ENCODE measurements around the gene TET2.

TET2 gene

GRCh38 chr4:105140684-105141490 is 5.8 kb upstream of the TET2 start:
- DNase-seq (ENCODE audit: low read depth), result peak; percentile 43

- DNase-seq (ENCODE audit: low read depth), result no peak
Observed at GRCh38 chr4:105145156-105145902, 1.3 kb upstream of the TET2 start.

- no peak for DNase-seq (ENCODE audit: low read depth)
Observed at GRCh38 chr4:105145903-105146275, 787 bp upstream of the TET2 start.

- no peak for DNase-seq (ENCODE audit: low read depth)
Observed at GRCh38 chr4:105147016-105147552, 408 bp downstream of the TET2 start.

- peak; percentile 46 for DNase-seq (ENCODE audit: low read depth)
Observed at GRCh38 chr4:105147553-105148161, 981 bp downstream of the TET2 start.

GRCh38 chr4:105148356-105148755 is 1.7 kb downstream of the TET2 start:
- DNase-seq (ENCODE audit: low read depth), result no peak

- DNase-seq (ENCODE audit: low read depth), result no peak
Observed at GRCh38 chr4:105148776-105149175, 2.1 kb downstream of the TET2 start.

- no peak for DNase-seq (ENCODE audit: low read depth)
Observed at GRCh38 chr4:105149771-105150170, 3.1 kb downstream of the TET2 start.

GRCh38 chr4:105150503-105150902 is 3.8 kb downstream of the TET2 start:
- DNase-seq (ENCODE audit: low read depth), result no peak

GRCh38 chr4:105153749-105154148 is 7.1 kb downstream of the TET2 start:
- DNase-seq (ENCODE audit: low read depth), result no peak

GRCh38 chr4:105154576-105154975 is 7.9 kb downstream of the TET2 start:
- no peak for DNase-seq (ENCODE audit: low read depth)

GRCh38 chr4:105155426-105155825 is 8.8 kb downstream of the TET2 start:
- peak; percentile 61 for DNase-seq (ENCODE audit: low read depth)

- peak; percentile 40 for DNase-seq (ENCODE audit: low read depth)
Observed at GRCh38 chr4:105158837-105159236, 12.2 kb downstream of the TET2 start.

GRCh38 chr4:105162123-105162796 is 15.6 kb downstream of the TET2 start:
- no peak for DNase-seq (ENCODE audit: low read depth)

- no peak for DNase-seq (ENCODE audit: low read depth)
Observed at GRCh38 chr4:105164548-105164947, 17.9 kb downstream of the TET2 start.

- DNase-seq (ENCODE audit: low read depth), result no peak
Observed at GRCh38 chr4:105166066-105166465, 19.4 kb downstream of the TET2 start.

- no peak for DNase-seq (ENCODE audit: low read depth)
Observed at GRCh38 chr4:105170711-105171110, 24.0 kb downstream of the TET2 start.

- DNase-seq (ENCODE audit: low read depth), result no peak
Observed at GRCh38 chr4:105171912-105172311, 25.2 kb downstream of the TET2 start.

GRCh38 chr4:105174098-105174497 is 27.4 kb downstream of the TET2 start:
- no peak for DNase-seq (ENCODE audit: low read depth)

- DNase-seq (ENCODE audit: low read depth), result peak; percentile 36
Observed at GRCh38 chr4:105179539-105180401, 33.1 kb downstream of the TET2 start.

- DNase-seq (ENCODE audit: low read depth), result no peak
Observed at GRCh38 chr4:105181259-105181658, 34.6 kb downstream of the TET2 start.
